Activated naive CD4-positive, alpha-beta T cell treated with anti-CD3 and anti-CD28 coated beads, Interleukin-2, amount 10 ng/mL, durations not matched to agents 5 hours and 36 hours (primary cell): ENCODE measurements around the gene VGLL3. TPM values are rescaled to one million over a fixed set of nuclear protein-coding genes. Genes with fewer than 3 reads are reported as not detected.

Experiments
- total RNA-seq, 2 experiments: library from RNA; stranded (reverse); gene quantifications; one replicate each; pipeline ENCODE4 v1.2.3, GENCODE V29; 2021

The VGLL3 gene
- not detected for total RNA-seq

GRCh38 chr3:86990734-86991481, at the start of gene VGLL3:
VGLL3 (minus strand) TSS chr3:86991149; CDS start chr3:86990743, 406 bp downstream.

Other genes with a start within 250 kb of the VGLL3 start
- 10 to 100 TPM; 22.5 to 25.1 TPM for gene CHMP2B, start 236.2 kb upstream of the VGLL3 start, total RNA-seq